T-cell (primary cell): ENCODE results near the gene HSF2BP. TPM values are rescaled to one million over a fixed set of nuclear protein-coding genes. Genes with fewer than 3 reads are reported as not detected.
A peak's percentile ranks its signal among the peaks of the same experiment; 100 is the strongest.

Source experiments
- ATAC-seq, 4 experiments: fragments of 200-7000 bp in 3 of 4; fragments of 150-1000 bp in 1 of 4; cut with Tn5 transposase; replicated peaks in 1 of 4; 1 replicate in 3 of 4; 2 replicates in 1 of 4; pipeline ENCODE4 v1.10.0; 2021; ENCODE audit warnings: moderate library complexity in 3 of 4, mild to moderate bottlenecking in 2 of 4, moderate number of reproducible peaks in 1 of 4
- CTCF ChIA-PET, 2 donors: fragments of 300-600 bp; sonication (Branson Sonifier 250); formaldehyde crosslinking; loops; one replicate each; lab custom pipeline; 2022; ENCODE audit warnings: antibody characterized with exemption in 2 of 2; lab: Charles Lee
- POLR2A ChIA-PET, 2 donors: fragments of 300-600 bp; sonication (Branson Sonifier 250); formaldehyde crosslinking; loops; one replicate each; lab custom pipeline; 2022; ENCODE audit warnings: antibody characterized with exemption in 2 of 2; lab: Charles Lee
- DNase-seq, 35 experiments: peaks; one replicate each; pipeline versions ENCODE4 v3.0.0 to v3.0.0-alpha.2; 2013 to 2023
- H3K27ac ChIP-seq: one replicate; pipeline ENCODE4 v1.5.1; 2013; ENCODE audit warnings: low read length
- H3K27me3 ChIP-seq, 2 experiments: replicated peaks in 1 of 2; 1 replicate in 1 of 2; 2 replicates in 1 of 2; pipeline versions ENCODE4 v1.6.1 to v1.7.0; 2013; ENCODE audit warnings: low read length in 1 of 2, mixed read lengths in 1 of 2; ENCODE audit not compliant: control insufficient read depth in 2 of 2, insufficient read depth in 2 of 2; ENCODE audit errors: extremely low read depth in 1 of 2
- H3K36me3 ChIP-seq, 2 donors: 1 replicate in 1 of 2; 2 replicates in 1 of 2; pipeline versions ENCODE4 v1.6.1 to v1.7.0; 2013; ENCODE audit warnings: low read length in 1 of 2; ENCODE audit not compliant: control insufficient read depth in 2 of 2, insufficient read depth in 1 of 2; ENCODE audit errors: extremely low read depth in 1 of 2
- H3K4me1 ChIP-seq, 2 experiments: 1 replicate in 1 of 2; 2 replicates in 1 of 2; pipeline versions ENCODE4 v1.6.1 to v1.7.0; 2013; ENCODE audit warnings: low read length in 2 of 2, mixed read lengths in 1 of 2; ENCODE audit not compliant: insufficient read depth in 2 of 2, control insufficient read depth in 1 of 2; ENCODE audit errors: extremely low read depth in 1 of 2
- H3K4me3 ChIP-seq, 2 donors: 1 replicate in 1 of 2; 2 replicates in 1 of 2; pipeline versions ENCODE4 v1.5.1 to v1.7.0; 2013; ENCODE audit warnings: mild to moderate bottlenecking in 2 of 2, low read length in 1 of 2, moderate library complexity in 1 of 2; ENCODE audit not compliant: control insufficient read depth in 1 of 2; ENCODE audit errors: extremely low read depth in 1 of 2
- H3K9me3 ChIP-seq: 2 replicates; pipeline ENCODE4 v1.7.0; 2013
- H3K27ac Mint-ChIP-seq, 2 donors: one replicate each; pipeline ENCODE4 v1.8.0; 2020 to 2021; ENCODE audit warnings: mild to moderate bottlenecking in 2 of 2, mixed read lengths in 2 of 2
- H3K27me3 Mint-ChIP-seq, 2 donors: one replicate each; pipeline ENCODE4 v1.8.0; 2021 to 2022; ENCODE audit warnings: mixed read lengths in 2 of 2
- H3K36me3 Mint-ChIP-seq: one replicate; pipeline ENCODE4 v1.8.0; 2021; ENCODE audit warnings: mixed read lengths
- H3K4me1 Mint-ChIP-seq, 3 donors: one replicate each; pipeline ENCODE4 v1.8.0; 2020 to 2022; ENCODE audit warnings: mixed read lengths in 3 of 3, mild to moderate bottlenecking in 1 of 3
- H3K4me3 Mint-ChIP-seq, 3 donors: one replicate each; pipeline ENCODE4 v1.8.0; 2020 to 2022; ENCODE audit warnings: mild to moderate bottlenecking in 3 of 3, mixed read lengths in 3 of 3, moderate library complexity in 3 of 3
- H3K9me3 Mint-ChIP-seq, 3 donors: one replicate each; pipeline ENCODE4 v1.8.0; 2020 to 2022; ENCODE audit warnings: mixed read lengths in 3 of 3
- WGBS: methylation state at CpG from one replicate; pipeline ENCODE4 v1.1.5; 2013; ENCODE audit warnings: missing lambda C conversion rate; ENCODE audit not compliant: insufficient coverage; 5-methylcytosine and 5-hydroxymethylcytosine counted together
- total RNA-seq, 35 experiments: library from RNA in 6 of 35; stranded (reverse) in 6 of 35; fragments of 120-200 nt in 1 of 35; gene quantifications; one replicate each; pipeline versions ENCODE4 v1.2.1 to v1.2.4 and lab custom pipeline; 2013 to 2026

HSF2BP gene
- total RNA-seq, 5 donors from 2014 or later (not counting 1 experiment from before 2014, with no cell fraction given), result 0.60 to 2.2 (median 0.80) TPM

GRCh38 chr21:43581453-43581852 lies 77.8 kb downstream of the HSF2BP start:
- ChIA-PET POLR2A (no interaction called here), CTCF (no interaction called here)
- Mint-ChIP-seq H3K27ac (no peak overlapping the region), H3K9me3 (no peaks in the 10 kb centered on the region), H3K36me3 (no peaks in the 10 kb centered on the region), H3K27me3 (peaks cover 0 to 3% of the 10 kb centered on the region in 2 donors), H3K4me3 (no peak overlapping the region), H3K4me1 (peaks cover 0 to 2% (median 0%) of the 10 kb centered on the region in 3 donors)
- H3K36me3 ChIP-seq, result no peaks in the 10 kb centered on the region
- H3K4me1 ChIP-seq, result no peaks in the 10 kb centered on the region
- H3K4me3 ChIP-seq, result no peak overlapping the region
- WGBS, result 80% methylated on average over 1 of the region's 3 CpGs
- ATAC-seq, result no peak
- no peaks in the 10 kb centered on the region for H3K9me3 ChIP-seq
- DNase-seq, result no peak
- H3K27me3 ChIP-seq, result peaks cover 0 to 12% of the 10 kb centered on the region in 2 experiments
- H3K27ac ChIP-seq, result no peak overlapping the region

- H3K27ac ChIP-seq, result no peak overlapping the region
- Mint-ChIP-seq H3K27ac (no peak overlapping the region), H3K27me3 (peaks cover 7 to 12% of the 10 kb centered on the region in 2 donors), H3K4me3 (no peak overlapping the region), H3K4me1 (no peaks in the 10 kb centered on the region), H3K36me3 (no peaks in the 10 kb centered on the region), H3K9me3 (no peaks in the 10 kb centered on the region)
- peaks cover 0 to 16% of the 10 kb centered on the region in 2 experiments for H3K27me3 ChIP-seq
- ChIA-PET POLR2A (no interaction called here), CTCF (no interaction called here)
- no peaks in the 10 kb centered on the region for H3K9me3 ChIP-seq
- WGBS, result 100% methylated on average over 1 of the region's 6 CpGs
- ATAC-seq, result no peak
- no peak overlapping the region for H3K4me3 ChIP-seq
- DNase-seq, result no peak
- no peaks in the 10 kb centered on the region for H3K4me1 ChIP-seq
- no peaks in the 10 kb centered on the region for H3K36me3 ChIP-seq
These were observed 80.5 kb downstream of the HSF2BP start for GRCh38 chr21:43578677-43579303.

GRCh38 chr21:43575473-43575844 lies 83.8 kb downstream of the HSF2BP start:
- CTCF ChIA-PET, result no interaction called here
- POLR2A ChIA-PET, result no interaction called here
- Histone ChIP-seq H3K9me3 (no peaks in the 10 kb centered on the region), H3K4me1 (no peaks in the 10 kb centered on the region), H3K4me3 (no peak overlapping the region), H3K27me3 (peaks cover 0 to 21% of the 10 kb centered on the region in 2 experiments), H3K27ac (no peak overlapping the region), H3K36me3 (no peaks in the 10 kb centered on the region)
- Mint-ChIP-seq H3K27ac (no peak overlapping the region), H3K27me3 (peaks cover 7 to 13% of the 10 kb centered on the region in 2 donors), H3K9me3 (no peaks in the 10 kb centered on the region), H3K4me1 (no peaks in the 10 kb centered on the region), H3K36me3 (no peaks in the 10 kb centered on the region), H3K4me3 (no peak overlapping the region)
- no peak for ATAC-seq
- WGBS, result no CpG with 5 or more reads among the region's 3 CpGs
- no peak for DNase-seq

GRCh38 chr21:43574741-43575472 lies 84.4 kb downstream of the HSF2BP start:
- WGBS, result 52% methylated on average over 17 of the region's 19 CpGs
- Mint-ChIP-seq H3K36me3 (no peaks in the 10 kb centered on the region), H3K4me3 (peak overlapping the region in 1 of 3 donors; percentile 12), H3K27me3 (peaks cover 7 to 13% of the 10 kb centered on the region in 2 donors), H3K4me1 (no peaks in the 10 kb centered on the region), H3K9me3 (no peaks in the 10 kb centered on the region), H3K27ac (no peak overlapping the region)
- POLR2A ChIA-PET, result no interaction called here
- Histone ChIP-seq H3K9me3 (no peaks in the 10 kb centered on the region), H3K27me3 (peaks cover 0 to 21% of the 10 kb centered on the region in 2 experiments), H3K27ac (no peak overlapping the region), H3K36me3 (no peaks in the 10 kb centered on the region), H3K4me1 (no peaks in the 10 kb centered on the region), H3K4me3 (no peak overlapping the region)
- ATAC-seq, result no peak
- CTCF ChIA-PET, result no interaction called here
- DNase-seq, result peak in 1 of 35 experiments; percentile 2

- ChIA-PET POLR2A (interaction anchor here in 1 of 2 donors (0.6 kb wide), 1 partner anchor 16 kb away, joined by 3 read pairs; no protein-coding TSS in a partner anchor), CTCF (no interaction called here)
- no peaks in the 10 kb centered on the region for H3K9me3 Mint-ChIP-seq
- ATAC-seq (no peak), DNase-seq (no peak)
- no peaks in the 10 kb centered on the region for H3K36me3 ChIP-seq
- 74% methylated on average over 7 of the region's 7 CpGs for WGBS
- no peaks in the 10 kb centered on the region for H3K36me3 Mint-ChIP-seq
- H3K4me3 ChIP-seq, result no peak overlapping the region
- H3K4me1 Mint-ChIP-seq, result no peaks in the 10 kb centered on the region
- peaks cover 7 to 13% of the 10 kb centered on the region in 2 donors for H3K27me3 Mint-ChIP-seq
- peaks cover 0 to 21% of the 10 kb centered on the region in 2 experiments for H3K27me3 ChIP-seq
- no peak overlapping the region for H3K27ac Mint-ChIP-seq
- H3K9me3 ChIP-seq, result no peaks in the 10 kb centered on the region
- no peak overlapping the region for H3K4me3 Mint-ChIP-seq
- no peak overlapping the region for H3K27ac ChIP-seq
- no peaks in the 10 kb centered on the region for H3K4me1 ChIP-seq
These were observed 85.4 kb downstream of the HSF2BP start for GRCh38 chr21:43573921-43574320.

- Histone ChIP-seq H3K27me3 (peaks cover 0 to 15% of the 10 kb centered on the region in 2 experiments), H3K4me3 (no peak overlapping the region), H3K9me3 (no peaks in the 10 kb centered on the region), H3K4me1 (no peaks in the 10 kb centered on the region), H3K27ac (no peak overlapping the region), H3K36me3 (no peaks in the 10 kb centered on the region)
- Mint-ChIP-seq H3K27me3 (peaks cover 7 to 13% of the 10 kb centered on the region in 2 donors), H3K36me3 (no peaks in the 10 kb centered on the region), H3K27ac (no peak overlapping the region), H3K9me3 (no peaks in the 10 kb centered on the region), H3K4me1 (no peaks in the 10 kb centered on the region), H3K4me3 (no peak overlapping the region)
- DNase-seq (no peak), ATAC-seq (no peak)
- CTCF ChIA-PET, result no interaction called here
- POLR2A ChIA-PET, result no interaction called here
- WGBS, result 73% methylated on average over 3 of the region's 5 CpGs
These were observed 86.8 kb downstream of the HSF2BP start for GRCh38 chr21:43572446-43572845.
